Right lobe of liver (tissue), 4 donors: ENCODE measurements around the gene CUL3.

Experiments used
- POLR2A ChIP-seq: fragments of 450-650 bp; IDR thresholded peaks from one replicate; pipeline ENCODE4 v1.6.1; 2017; ENCODE audit warnings: antibody characterized with exemption, mild to moderate bottlenecking
- TF ChIP-seq, protein P1 (sequence below), 4 donors: fragments of 200-600 bp in 3 of 4; fragments of 450-650 bp in 1 of 4; IDR thresholded peaks; one replicate each; pipeline versions ENCODE4 v1.5.1 to v1.8.0; 2016 to 2022; ENCODE audit warnings: antibody characterized with exemption in 4 of 4, mild to moderate bottlenecking in 2 of 4
- donor health status: DM: no; HTN: no; CAD: no.
- donor health status: DM: no; HTN: no; CAD: no.
- donor health status: DM: no; HTN: yes; CAD: no.

DNA sequence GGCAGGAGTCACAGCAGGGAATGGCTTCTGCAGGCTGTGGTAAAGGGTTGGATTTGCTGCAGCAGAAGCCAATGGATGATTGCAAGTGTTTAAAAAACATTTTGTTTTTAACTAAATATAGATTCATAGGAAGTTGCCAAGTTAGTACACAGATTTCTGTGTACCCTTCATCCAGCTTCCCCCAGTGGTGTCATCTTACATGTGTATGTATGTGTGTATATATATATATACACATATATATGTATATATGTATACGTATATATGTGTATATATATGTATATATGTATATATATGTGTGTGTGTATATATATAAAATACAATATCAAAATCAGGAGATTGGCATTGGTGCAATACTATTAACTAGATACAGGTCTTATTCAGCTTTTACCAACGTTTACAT is 164.1 kb downstream of the CUL3 start:
- TF ChIP-seq, protein P1, sequence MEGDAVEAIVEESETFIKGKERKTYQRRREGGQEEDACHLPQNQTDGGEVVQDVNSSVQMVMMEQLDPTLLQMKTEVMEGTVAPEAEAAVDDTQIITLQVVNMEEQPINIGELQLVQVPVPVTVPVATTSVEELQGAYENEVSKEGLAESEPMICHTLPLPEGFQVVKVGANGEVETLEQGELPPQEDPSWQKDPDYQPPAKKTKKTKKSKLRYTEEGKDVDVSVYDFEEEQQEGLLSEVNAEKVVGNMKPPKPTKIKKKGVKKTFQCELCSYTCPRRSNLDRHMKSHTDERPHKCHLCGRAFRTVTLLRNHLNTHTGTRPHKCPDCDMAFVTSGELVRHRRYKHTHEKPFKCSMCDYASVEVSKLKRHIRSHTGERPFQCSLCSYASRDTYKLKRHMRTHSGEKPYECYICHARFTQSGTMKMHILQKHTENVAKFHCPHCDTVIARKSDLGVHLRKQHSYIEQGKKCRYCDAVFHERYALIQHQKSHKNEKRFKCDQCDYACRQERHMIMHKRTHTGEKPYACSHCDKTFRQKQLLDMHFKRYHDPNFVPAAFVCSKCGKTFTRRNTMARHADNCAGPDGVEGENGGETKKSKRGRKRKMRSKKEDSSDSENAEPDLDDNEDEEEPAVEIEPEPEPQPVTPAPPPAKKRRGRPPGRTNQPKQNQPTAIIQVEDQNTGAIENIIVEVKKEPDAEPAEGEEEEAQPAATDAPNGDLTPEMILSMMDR (IDR thresholded peaks at IDR 0.05), result no peak
- TF ChIP-seq POLR2A, result no peak
